GM21786 (cell line): ENCODE results near the gene HLCS.

Experiments used
- ATAC-seq: cut with Tn5 transposase; IDR thresholded peaks from one replicate; pipeline ENCODE4 v1.9.1; 2021; ENCODE audit not compliant: unreplicated experiment

HLCS gene

DNA sequence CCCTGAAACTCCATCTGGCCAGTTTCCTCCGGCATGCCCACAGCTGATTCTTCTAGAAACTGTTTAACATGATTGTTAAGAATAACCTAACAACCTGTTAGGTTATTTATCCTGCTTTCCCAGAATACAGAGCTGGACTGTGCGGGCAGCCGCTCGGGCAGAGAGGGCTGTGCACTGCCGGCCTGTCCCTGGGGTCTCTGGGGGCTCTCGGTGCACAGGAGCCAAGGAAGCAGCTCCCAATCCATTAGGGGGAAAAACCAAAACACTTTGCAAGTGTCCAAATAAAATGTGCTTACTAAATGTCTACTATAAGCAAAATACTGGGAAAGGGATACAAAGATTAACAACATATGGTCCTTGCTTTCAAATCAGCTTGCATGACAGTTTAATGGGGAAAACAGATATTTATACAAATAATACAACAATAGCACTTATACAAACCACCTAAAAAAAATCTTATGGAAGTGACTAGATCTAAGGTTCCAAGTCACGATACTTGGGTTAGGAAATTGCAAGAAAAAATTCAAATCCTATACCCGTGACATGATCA, 50.7 kb downstream of the HLCS start:
- ATAC-seq: no peak

GRCh38 chr21:36915014-36915695, 51.3 kb downstream of the HLCS start:
- ATAC-seq: no peak

GRCh38 chr21:36914244-36915013, 52.0 kb downstream of the HLCS start:
- ATAC-seq: no peak

DNA sequence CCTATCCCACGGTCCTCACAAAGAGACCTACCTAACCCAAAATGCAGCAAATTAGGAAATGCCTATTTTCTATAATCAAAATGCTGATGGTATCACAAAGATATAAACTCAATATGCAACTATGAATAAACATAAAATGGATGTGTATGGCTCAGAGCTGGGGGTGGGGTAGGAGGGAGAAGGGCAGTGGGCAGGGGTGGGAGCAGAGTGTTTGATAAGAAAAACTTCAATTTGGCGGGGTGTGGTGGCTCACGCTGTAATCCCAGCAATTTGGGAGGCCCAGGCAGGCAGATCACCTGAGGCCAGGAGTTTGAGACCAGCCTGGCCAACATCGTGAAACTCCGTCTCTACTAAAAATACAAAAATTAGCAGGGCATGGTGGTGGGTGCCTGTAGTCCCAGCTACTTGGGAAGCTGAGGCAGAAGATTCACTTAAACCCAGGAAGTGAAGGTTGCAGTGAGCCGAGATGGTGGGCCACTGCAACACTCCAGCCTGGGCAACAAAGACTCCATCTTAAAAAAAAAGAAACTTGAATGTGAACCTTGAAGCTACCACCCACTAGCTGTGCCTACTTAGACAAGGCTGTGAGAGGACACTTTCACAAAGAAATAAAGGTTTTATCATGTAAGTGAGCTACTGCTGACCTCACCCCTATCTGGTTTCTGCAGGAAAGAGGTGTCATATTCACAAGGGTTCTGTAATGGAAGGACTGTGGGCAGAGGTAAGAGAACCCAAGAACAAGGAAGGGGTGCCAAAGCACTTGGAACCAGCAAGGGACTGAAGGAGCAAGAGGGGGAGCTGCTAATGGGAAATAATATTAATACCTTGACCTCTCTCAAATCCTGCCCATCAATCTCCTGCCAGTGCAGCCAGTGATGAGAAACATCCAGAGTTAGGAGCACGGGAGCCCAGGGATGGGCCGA, 53.0 kb downstream of the HLCS start:
- ATAC-seq: no peak

DNA sequence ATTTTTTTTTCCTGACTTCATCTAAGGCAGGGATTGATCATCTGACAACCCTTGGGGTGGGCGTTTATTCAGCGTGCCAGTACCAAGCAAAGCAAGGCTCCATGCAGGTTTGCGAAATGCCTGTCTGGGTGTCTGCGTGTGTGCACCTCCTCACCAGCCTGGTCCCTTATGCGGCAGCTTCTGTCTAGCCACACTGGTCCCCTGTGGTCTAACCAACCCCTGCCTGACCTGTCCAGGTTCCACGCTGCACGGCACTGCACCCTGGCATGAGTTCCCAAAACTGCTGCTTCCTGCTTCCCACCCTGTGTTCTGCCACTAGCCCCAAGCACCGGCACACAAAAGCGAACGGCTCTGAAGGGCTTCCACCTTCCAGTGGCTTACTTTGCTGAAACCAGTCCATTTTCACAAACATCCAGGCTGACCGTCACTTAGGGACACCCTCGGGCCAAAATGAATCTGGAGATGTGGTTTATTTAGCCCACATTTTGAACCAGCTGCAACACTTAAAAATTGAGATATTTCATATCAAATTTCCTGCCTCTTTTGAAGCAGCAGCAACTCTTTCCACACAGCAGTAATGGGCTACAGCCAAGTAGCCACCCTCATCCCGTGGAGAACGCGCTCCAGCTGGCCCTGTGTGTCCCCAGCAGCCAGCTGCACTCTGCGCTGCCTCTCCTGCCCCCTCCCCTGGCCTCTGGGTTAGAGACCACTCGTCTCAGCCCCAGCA, 55.7 kb downstream of the HLCS start:
- ATAC-seq: no peak

DNA sequence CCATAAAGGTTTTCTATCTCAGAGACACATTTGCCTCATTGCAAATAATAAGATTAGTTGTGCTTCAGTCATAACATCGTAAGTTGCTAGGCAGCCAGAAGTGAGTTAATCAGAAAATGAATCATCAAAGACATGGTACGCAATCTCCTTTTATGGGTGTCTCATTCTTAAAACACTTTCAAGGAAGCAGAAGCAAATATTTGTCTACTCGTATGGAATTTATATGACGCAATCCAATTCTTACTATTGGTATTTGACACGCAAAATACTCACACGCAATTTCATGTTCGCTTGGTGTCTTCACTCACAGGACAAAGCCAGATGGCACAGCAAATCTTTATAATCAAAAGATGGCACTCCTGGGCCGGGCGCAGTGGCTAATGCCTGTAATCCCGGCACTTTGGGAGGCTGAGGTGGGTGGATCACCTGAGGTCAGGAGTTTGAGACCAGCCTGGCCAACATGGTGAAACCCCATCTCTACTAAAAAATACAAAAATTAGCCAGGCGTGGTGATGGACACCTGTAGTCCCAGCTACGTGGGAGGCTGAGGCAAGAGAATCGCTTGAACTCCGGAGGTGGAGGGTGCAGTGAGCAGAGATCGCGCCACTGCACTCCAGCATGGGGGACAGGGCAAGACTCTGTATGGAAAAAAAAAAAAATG, 56.4 kb downstream of the HLCS start:
- no peak for ATAC-seq

DNA sequence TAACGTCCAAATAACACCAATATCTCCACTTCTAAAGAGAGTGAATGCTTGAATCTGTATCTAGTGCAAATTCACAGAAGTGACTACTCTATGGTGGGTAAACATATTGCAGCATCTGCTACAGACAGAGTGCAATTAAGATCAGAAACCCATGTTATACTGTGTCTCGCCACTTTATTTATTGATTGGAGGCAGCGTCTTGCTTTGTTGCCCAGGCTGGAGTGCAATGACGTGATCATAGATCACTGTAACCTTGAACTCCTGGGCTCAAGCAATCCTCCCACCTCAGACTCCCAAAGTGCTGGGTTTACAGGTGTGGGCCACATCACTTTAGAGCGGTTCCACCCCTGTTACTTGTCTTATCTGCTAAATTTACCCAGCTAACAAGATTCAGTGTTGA, 57.0 kb downstream of the HLCS start:
- ATAC-seq: no peak

GRCh38 chr21:36908260-36908908, 58.1 kb downstream of the HLCS start:
- ATAC-seq: no peak

GRCh38 chr21:36904093-36904666, 62.3 kb downstream of the HLCS start:
- no peak for ATAC-seq

DNA sequence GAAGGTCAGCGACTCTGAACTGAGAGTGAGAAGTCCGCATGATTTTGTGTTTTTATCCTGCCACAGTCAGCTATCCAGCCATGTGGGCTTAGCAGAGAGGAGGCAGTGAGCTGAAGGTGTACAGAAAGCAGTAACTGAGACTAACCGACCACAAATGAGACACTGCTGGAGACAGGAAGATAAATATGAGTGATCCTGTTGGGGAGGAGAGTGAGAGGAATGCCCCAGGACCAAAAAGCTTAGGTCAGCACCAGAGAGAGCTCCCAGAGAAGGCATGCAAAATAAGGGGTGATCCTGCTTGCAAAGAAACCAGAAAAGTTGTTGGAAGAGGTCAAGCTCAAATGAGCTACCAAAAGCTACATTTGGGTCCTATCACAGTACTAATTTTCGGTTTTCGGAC, 63.7 kb downstream of the HLCS start:
- no peak for ATAC-seq

- ATAC-seq: no peak
These were observed 64.1 kb downstream of the HLCS start for GRCh38 chr21:36902331-36902730.

DNA sequence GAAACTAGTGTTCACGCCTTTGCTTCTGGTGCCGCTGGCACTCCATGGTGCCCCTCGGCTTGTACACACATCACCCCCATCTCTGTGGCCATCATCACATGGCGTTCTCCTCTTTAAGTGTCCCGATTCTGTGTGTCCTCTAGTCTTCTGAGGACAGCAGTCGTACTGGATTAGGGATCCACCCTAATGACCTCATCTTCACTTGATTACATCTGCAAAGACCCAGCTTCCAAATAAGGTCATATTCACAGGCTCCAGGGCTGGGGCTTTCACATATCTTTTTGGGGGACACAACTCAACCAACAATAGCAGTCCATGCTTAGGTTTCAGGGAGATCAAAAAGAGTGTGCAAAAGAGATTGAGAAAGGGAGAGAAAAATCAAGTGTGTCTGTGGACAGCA, 64.9 kb downstream of the HLCS start:
- ATAC-seq: no peak

GRCh38 chr21:36893581-36893980, 72.9 kb downstream of the HLCS start:
- ATAC-seq: no peak

DNA sequence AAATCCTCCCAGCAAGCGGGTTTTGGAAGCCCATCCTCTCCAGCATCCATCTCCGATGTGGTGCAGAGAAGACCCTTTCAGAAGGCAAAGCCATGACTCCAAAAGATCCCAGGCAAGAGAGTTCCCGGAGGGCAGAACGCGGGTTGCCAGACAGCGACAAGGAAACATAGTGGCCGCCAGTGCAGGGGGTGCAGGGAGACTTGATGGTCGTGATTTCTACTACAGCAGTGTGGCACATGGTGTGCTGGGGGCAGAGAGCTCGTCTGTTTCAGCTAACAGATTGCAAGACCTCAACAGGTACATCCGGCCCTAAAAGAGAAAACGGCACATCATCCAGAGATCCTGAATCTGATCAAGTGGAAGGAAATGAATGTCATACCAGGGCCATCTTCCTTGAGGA, 74.3 kb downstream of the HLCS start:
- ATAC-seq: no peak

- no peak for ATAC-seq
These were observed 74.8 kb downstream of the HLCS start for GRCh38 chr21:36891692-36892091.

GRCh38 chr21:36891121-36891520, 75.3 kb downstream of the HLCS start:
- ATAC-seq: no peak

- ATAC-seq: no peak
These were observed 76.4 kb downstream of the HLCS start for GRCh38 chr21:36890086-36890485.

GRCh38 chr21:36889401-36889800, 77.1 kb downstream of the HLCS start:
- ATAC-seq: no peak

GRCh38 chr21:36888466-36888865, 78.0 kb downstream of the HLCS start:
- no peak for ATAC-seq
